HCT116 (cell line): Measurements from ENCODE around the gene LSM11. TPM values are rescaled to one million over a fixed set of nuclear protein-coding genes. Genes with fewer than 3 reads are reported as not detected.

Source experiments
- ATAC-seq: fragments of 200-7000 bp; cut with Tn5 transposase; 2 replicates; pipeline ENCODE4 v1.9.1; 2020; ENCODE audit warnings: mild to moderate bottlenecking, moderate library complexity
- BruUV-seq: library from RNA; stranded (reverse); fragments of 400-500 nt; replicated peaks from 2 replicates; lab custom pipeline; 2021; lab: Mats Ljungman, UMichigan
- CTCF ChIA-PET: fragments of 300-600 bp; sonication (Branson Sonifier 250); formaldehyde crosslinking; loops from one replicate; lab custom pipeline; 2021; ENCODE audit warnings: antibody characterized with exemption; lab: Charles Lee
- POLR2A ChIA-PET: fragments of 300-600, 350-600 bp; sonication (Branson Sonifier 250); formaldehyde crosslinking; loops from one replicate; lab custom pipeline; 2021; ENCODE audit warnings: antibody characterized with exemption; lab: Charles Lee
- RAD21 ChIA-PET, 2 experiments: fragments of 300-600 bp; sonication (Branson Sonifier 250); formaldehyde crosslinking; loops; one replicate each; lab custom pipeline; 2023; ENCODE audit warnings: low total read pairs in 2 of 2; ENCODE audit not compliant: uncharacterized antibody in 2 of 2, unreplicated experiment in 2 of 2, low non-redundant PET in 1 of 2; lab: Charles Lee
- DNase-seq: peaks from one replicate; pipeline ENCODE4 v3.0.0-alpha.2; 2010; ENCODE audit warnings: low read depth, low spot score
- H2AFZ ChIP-seq: fragments of 200-600 bp; shearing (Covaris generic), sonication (generic); 2 replicates; pipeline ENCODE4 v1.6.1; 2017; ENCODE audit warnings: low read depth, mixed run types, mixed read lengths, antibody characterized with exemption, low read length; ENCODE audit not compliant: poor library complexity, severe bottlenecking
- H3K27ac ChIP-seq: 2 replicates; pipeline ENCODE4 v1.5.1; 2012; ENCODE audit warnings: low read depth, low read length
- H3K27me3 ChIP-seq: fragments of 200-600 bp; sonication (generic); 2 replicates; pipeline ENCODE4 v1.6.1; 2016; ENCODE audit warnings: mixed run types, low read length, mixed read lengths; ENCODE audit not compliant: insufficient read depth
- H3K36me3 ChIP-seq, 2 experiments: fragments of 200-500 bp in 1 of 2; fragments of 200-600 bp in 1 of 2; sonication (Bioruptor generic) in 1 of 2; sonication (generic) in 1 of 2; 2 replicates each; pipeline versions ENCODE4 v1.5.1 to v1.6.1; 2014 to 2016; ENCODE audit warnings: low read length in 2 of 2, inconsistent platforms in 1 of 2, mixed read lengths in 1 of 2, mixed run types in 1 of 2; ENCODE audit not compliant: insufficient read depth in 2 of 2, control insufficient read depth in 1 of 2
- H3K4me1 ChIP-seq, 2 experiments: fragments of 200-600 bp in 1 of 2; sonication (generic) in 1 of 2; 2 replicates each; pipeline versions ENCODE4 v1.5.1 to v1.6.1; 2012 to 2017; ENCODE audit warnings: low read length in 2 of 2, inconsistent platforms in 1 of 2, mild to moderate bottlenecking in 1 of 2, mixed read lengths in 1 of 2, mixed run types in 1 of 2, moderate library complexity in 1 of 2; ENCODE audit not compliant: insufficient read depth in 2 of 2, control insufficient read depth in 1 of 2
- H3K4me2 ChIP-seq: fragments of 200-600 bp; sonication (generic); 2 replicates; pipeline ENCODE4 v1.6.1; 2017; ENCODE audit warnings: mixed run types, low read length, mixed read lengths
- H3K4me3 ChIP-seq, 2 experiments: fragments of 200-600 bp in 1 of 2; sonication (generic) in 1 of 2; replicated peaks in 1 of 2; 2 replicates each; pipeline ENCODE4 v1.5.1; 2011 to 2016; ENCODE audit warnings: low read length in 2 of 2, control low read depth in 1 of 2, low read depth in 1 of 2, mild to moderate bottlenecking in 1 of 2, mixed read lengths in 1 of 2, mixed run types in 1 of 2
- H3K79me2 ChIP-seq: fragments of 200-600 bp; sonication (generic); 2 replicates; pipeline ENCODE4 v1.6.1; 2017; ENCODE audit warnings: mild to moderate bottlenecking, mixed run types, low read length, moderate library complexity, mixed read lengths; ENCODE audit not compliant: insufficient read depth
- H3K9ac ChIP-seq: fragments of 200-600 bp; sonication (generic); 2 replicates; pipeline ENCODE4 v1.6.1; 2016; ENCODE audit warnings: low read length, mixed read lengths
- H3K9me2 ChIP-seq: fragments of 200-600 bp; sonication (generic), shearing (Covaris generic); 2 replicates; pipeline ENCODE4 v1.6.1; 2017; ENCODE audit warnings: mixed run types, mild to moderate bottlenecking, moderate library complexity; ENCODE audit not compliant: insufficient read depth
- H3K9me3 ChIP-seq, 2 experiments: fragments of 200-500 bp in 1 of 2; fragments of 200-600 bp in 1 of 2; sonication (Bioruptor generic) in 1 of 2; sonication (generic) in 1 of 2; 2 replicates each; pipeline ENCODE4 v1.6.1; 2014 to 2017; ENCODE audit warnings: low read length in 2 of 2, mixed read lengths in 2 of 2, inconsistent platforms in 1 of 2, low read depth in 1 of 2, mild to moderate bottlenecking in 1 of 2, mixed run types in 1 of 2, moderate library complexity in 1 of 2; ENCODE audit not compliant: control insufficient read depth in 1 of 2, insufficient read depth in 1 of 2
- H4K20me1 ChIP-seq: fragments of 200-600 bp; sonication (generic), shearing (Covaris generic); 2 replicates; pipeline ENCODE4 v1.6.1; 2017; ENCODE audit warnings: mixed run types, mild to moderate bottlenecking, moderate library complexity; ENCODE audit not compliant: insufficient read depth
- CBX3 ChIP-seq: IDR thresholded peaks from 2 replicates; pipeline ENCODE4 v1.6.1; 2012; ENCODE audit warnings: low read depth
- CEBPB ChIP-seq: IDR thresholded peaks from 2 replicates; pipeline ENCODE4 v1.6.1; 2012; ENCODE audit warnings: low read depth
- ELF1 ChIP-seq: IDR thresholded peaks from 2 replicates; pipeline ENCODE4 v1.6.1; 2012; ENCODE audit warnings: low read depth, borderline replicate concordance
- EZH2 ChIP-seq: fragments of 200-600 bp; sonication (generic); IDR thresholded peaks from 2 replicates; pipeline ENCODE4 v1.6.1; 2017; ENCODE audit warnings: antibody characterized with exemption, mixed run types
- FOSL1 ChIP-seq: IDR thresholded peaks from 2 replicates; pipeline ENCODE4 v1.6.1; 2012; ENCODE audit warnings: low read depth
- JUND ChIP-seq: IDR thresholded peaks from 2 replicates; pipeline ENCODE4 v1.6.1; 2012
- POLR2AphosphoS5 ChIP-seq: IDR thresholded peaks from 2 replicates; pipeline ENCODE4 v1.6.1; 2011; ENCODE audit warnings: mild to moderate bottlenecking, low read depth, low read length, moderate library complexity
- RAD21 ChIP-seq: IDR thresholded peaks from 2 replicates; pipeline ENCODE4 v1.6.1; 2012; ENCODE audit warnings: low read depth, mild to moderate bottlenecking
- SIN3A ChIP-seq: IDR thresholded peaks from 2 replicates; pipeline ENCODE4 v1.6.1; 2012; ENCODE audit warnings: low read depth
- SRF ChIP-seq: IDR thresholded peaks from 2 replicates; pipeline ENCODE4 v1.6.1; 2012; ENCODE audit warnings: low read depth
- TCF7L2 ChIP-seq: IDR thresholded peaks from 2 replicates; pipeline ENCODE4 v1.7.0; 2011; ENCODE audit warnings: borderline replicate concordance, inconsistent platforms; ENCODE audit not compliant: insufficient read depth, insufficient read length; ENCODE audit errors: extremely low read depth
- YY1 ChIP-seq: IDR thresholded peaks from 2 replicates; pipeline ENCODE4 v1.6.1; 2011; ENCODE audit warnings: low read length, low read depth, moderate library complexity, mild to moderate bottlenecking; ENCODE audit not compliant: insufficient replicate concordance; ENCODE audit errors: extremely low read depth
- ZNF274 ChIP-seq: fragments of 200-500 bp; sonication (Bioruptor generic); IDR thresholded peaks from 2 replicates; pipeline ENCODE4 v1.6.1; 2014; ENCODE audit warnings: mild to moderate bottlenecking, low read depth, low read length, inconsistent platforms
- intact Hi-C: fragments of 100-400 bp; cut with micrococcal nuclease; formaldehyde crosslinking; loops from 2 replicates; pipeline ENCODE4 v1.10.0; 2022
- total RNA-seq: library from RNA; stranded (reverse); gene quantifications from one replicate; pipeline ENCODE4 v1.2.1, GENCODE V29; 2021; ENCODE audit not compliant: unreplicated experiment
- TF ChIP-seq, protein P1 (sequence below): IDR thresholded peaks from 2 replicates; pipeline ENCODE4 v1.6.1; 2012; ENCODE audit warnings: low read depth
- TF ChIP-seq, protein P2 (sequence below): IDR thresholded peaks from 2 replicates; pipeline ENCODE4 v1.6.1; 2011; ENCODE audit warnings: mild to moderate bottlenecking, low read length, moderate library complexity; ENCODE audit not compliant: insufficient replicate concordance; ENCODE audit errors: extremely low read depth
- TF ChIP-seq, protein P3 (sequence below): IDR thresholded peaks from 2 replicates; pipeline ENCODE4 v1.6.1; 2012
- TF ChIP-seq, protein P4 (sequence below), 3 experiments: fragments of 200-600 bp in 1 of 3; sonication (generic) in 1 of 3; IDR thresholded peaks in 2 of 3; conservative IDR thresholded peaks in 1 of 3; 2 replicates each; pipeline ENCODE4 v1.5.1; 2012 to 2017; ENCODE audit warnings: low read depth in 2 of 3, low read length in 2 of 3, antibody characterized with exemption in 1 of 3, borderline replicate concordance in 1 of 3, control low read depth in 1 of 3, mild to moderate bottlenecking in 1 of 3, mixed read lengths in 1 of 3, mixed run types in 1 of 3, moderate library complexity in 1 of 3; ENCODE audit not compliant: insufficient read depth in 1 of 3

The LSM11 gene
- total RNA-seq, 1 experiment from 2014 or later = 6.2 TPM

GRCh38 chr5:157778121-157778805 lies 34.8 kb downstream of the LSM11 start (continued):
- TF ChIP-seq SRF (no peak), TCF7L2 (peak; percentile 99), CEBPB (peak; percentile 69)

DNA sequence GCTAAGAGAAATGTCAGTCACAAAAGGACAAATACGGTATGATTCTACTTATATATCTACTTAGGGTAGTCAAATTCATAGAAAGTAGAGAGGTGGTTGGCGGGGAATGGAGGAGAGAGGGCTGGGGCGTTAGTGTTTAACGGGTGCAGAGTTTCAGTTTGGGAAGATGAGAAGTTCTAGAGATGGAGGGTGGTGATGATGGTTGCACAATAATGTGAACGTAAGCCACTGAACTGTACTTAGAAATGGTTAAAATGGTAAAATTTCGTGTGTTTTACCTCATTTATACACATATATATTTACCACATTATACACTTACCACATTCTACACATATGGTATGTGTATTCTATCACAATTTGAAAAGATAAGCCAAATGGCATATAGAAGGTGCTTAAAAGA lies 35.7 kb downstream of the LSM11 start:
- H3K9ac ChIP-seq = no peak overlapping the region
- H3K36me3 ChIP-seq = no peaks in the 10 kb centered on the region
- no peak overlapping the region for H3K27ac ChIP-seq
- DNase-seq (no peak), ATAC-seq (no peak)
- no peak overlapping the region for H2AFZ ChIP-seq
- no peak overlapping the region for H3K4me3 ChIP-seq
- RAD21 ChIA-PET = no interaction called here
- no TSS peak for BruUV-seq
- no peaks in the 10 kb centered on the region for H3K79me2 ChIP-seq
- POLR2A ChIA-PET = interaction anchor here (0.7 kb wide), 1 partner anchor 327 kb away, joined by 3 read pairs; no protein-coding TSS in a partner anchor
- no peak for TF ChIP-seq ELF1
- no peak for TF ChIP-seq SIN3A
- no peak for TF ChIP-seq CBX3
- no peak for TF ChIP-seq ZNF274
- TF ChIP-seq, protein P1, sequence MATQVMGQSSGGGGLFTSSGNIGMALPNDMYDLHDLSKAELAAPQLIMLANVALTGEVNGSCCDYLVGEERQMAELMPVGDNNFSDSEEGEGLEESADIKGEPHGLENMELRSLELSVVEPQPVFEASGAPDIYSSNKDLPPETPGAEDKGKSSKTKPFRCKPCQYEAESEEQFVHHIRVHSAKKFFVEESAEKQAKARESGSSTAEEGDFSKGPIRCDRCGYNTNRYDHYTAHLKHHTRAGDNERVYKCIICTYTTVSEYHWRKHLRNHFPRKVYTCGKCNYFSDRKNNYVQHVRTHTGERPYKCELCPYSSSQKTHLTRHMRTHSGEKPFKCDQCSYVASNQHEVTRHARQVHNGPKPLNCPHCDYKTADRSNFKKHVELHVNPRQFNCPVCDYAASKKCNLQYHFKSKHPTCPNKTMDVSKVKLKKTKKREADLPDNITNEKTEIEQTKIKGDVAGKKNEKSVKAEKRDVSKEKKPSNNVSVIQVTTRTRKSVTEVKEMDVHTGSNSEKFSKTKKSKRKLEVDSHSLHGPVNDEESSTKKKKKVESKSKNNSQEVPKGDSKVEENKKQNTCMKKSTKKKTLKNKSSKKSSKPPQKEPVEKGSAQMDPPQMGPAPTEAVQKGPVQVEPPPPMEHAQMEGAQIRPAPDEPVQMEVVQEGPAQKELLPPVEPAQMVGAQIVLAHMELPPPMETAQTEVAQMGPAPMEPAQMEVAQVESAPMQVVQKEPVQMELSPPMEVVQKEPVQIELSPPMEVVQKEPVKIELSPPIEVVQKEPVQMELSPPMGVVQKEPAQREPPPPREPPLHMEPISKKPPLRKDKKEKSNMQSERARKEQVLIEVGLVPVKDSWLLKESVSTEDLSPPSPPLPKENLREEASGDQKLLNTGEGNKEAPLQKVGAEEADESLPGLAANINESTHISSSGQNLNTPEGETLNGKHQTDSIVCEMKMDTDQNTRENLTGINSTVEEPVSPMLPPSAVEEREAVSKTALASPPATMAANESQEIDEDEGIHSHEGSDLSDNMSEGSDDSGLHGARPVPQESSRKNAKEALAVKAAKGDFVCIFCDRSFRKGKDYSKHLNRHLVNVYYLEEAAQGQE = no peak
- TF ChIP-seq TCF7L2 = no peak
- TF ChIP-seq JUND = no peak
- TF ChIP-seq, protein P2, sequence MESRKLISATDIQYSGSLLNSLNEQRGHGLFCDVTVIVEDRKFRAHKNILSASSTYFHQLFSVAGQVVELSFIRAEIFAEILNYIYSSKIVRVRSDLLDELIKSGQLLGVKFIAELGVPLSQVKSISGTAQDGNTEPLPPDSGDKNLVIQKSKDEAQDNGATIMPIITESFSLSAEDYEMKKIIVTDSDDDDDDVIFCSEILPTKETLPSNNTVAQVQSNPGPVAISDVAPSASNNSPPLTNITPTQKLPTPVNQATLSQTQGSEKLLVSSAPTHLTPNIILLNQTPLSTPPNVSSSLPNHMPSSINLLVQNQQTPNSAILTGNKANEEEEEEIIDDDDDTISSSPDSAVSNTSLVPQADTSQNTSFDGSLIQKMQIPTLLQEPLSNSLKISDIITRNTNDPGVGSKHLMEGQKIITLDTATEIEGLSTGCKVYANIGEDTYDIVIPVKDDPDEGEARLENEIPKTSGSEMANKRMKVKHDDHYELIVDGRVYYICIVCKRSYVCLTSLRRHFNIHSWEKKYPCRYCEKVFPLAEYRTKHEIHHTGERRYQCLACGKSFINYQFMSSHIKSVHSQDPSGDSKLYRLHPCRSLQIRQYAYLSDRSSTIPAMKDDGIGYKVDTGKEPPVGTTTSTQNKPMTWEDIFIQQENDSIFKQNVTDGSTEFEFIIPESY = no peak
- TF ChIP-seq, protein P3, sequence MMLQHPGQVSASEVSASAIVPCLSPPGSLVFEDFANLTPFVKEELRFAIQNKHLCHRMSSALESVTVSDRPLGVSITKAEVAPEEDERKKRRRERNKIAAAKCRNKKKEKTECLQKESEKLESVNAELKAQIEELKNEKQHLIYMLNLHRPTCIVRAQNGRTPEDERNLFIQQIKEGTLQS = no peak
- no peak for TF ChIP-seq FOSL1
- no peak for TF ChIP-seq POLR2AphosphoS5
- no peak for TF ChIP-seq YY1
- TF ChIP-seq, protein P4, sequence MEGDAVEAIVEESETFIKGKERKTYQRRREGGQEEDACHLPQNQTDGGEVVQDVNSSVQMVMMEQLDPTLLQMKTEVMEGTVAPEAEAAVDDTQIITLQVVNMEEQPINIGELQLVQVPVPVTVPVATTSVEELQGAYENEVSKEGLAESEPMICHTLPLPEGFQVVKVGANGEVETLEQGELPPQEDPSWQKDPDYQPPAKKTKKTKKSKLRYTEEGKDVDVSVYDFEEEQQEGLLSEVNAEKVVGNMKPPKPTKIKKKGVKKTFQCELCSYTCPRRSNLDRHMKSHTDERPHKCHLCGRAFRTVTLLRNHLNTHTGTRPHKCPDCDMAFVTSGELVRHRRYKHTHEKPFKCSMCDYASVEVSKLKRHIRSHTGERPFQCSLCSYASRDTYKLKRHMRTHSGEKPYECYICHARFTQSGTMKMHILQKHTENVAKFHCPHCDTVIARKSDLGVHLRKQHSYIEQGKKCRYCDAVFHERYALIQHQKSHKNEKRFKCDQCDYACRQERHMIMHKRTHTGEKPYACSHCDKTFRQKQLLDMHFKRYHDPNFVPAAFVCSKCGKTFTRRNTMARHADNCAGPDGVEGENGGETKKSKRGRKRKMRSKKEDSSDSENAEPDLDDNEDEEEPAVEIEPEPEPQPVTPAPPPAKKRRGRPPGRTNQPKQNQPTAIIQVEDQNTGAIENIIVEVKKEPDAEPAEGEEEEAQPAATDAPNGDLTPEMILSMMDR (IDR thresholded peaks at IDR 0.05 in 2 of 3, conservative IDR thresholded peaks at IDR 0.05 in 1 of 3; ENCODE audit: borderline replicate concordance in 1 of 3, insufficient read depth in 1 of 3, low read depth in 2 of 3, low read length in 2 of 3) = no peak
- no peak for TF ChIP-seq RAD21
- no peak for TF ChIP-seq EZH2
- no peak for TF ChIP-seq SRF
- TF ChIP-seq, all 23 proteins: peak for 0
- H3K9me2 ChIP-seq = no peaks in the 10 kb centered on the region
- H3K9me3 ChIP-seq = no peaks in the 10 kb centered on the region
- no peaks in the 10 kb centered on the region for H4K20me1 ChIP-seq
- CTCF ChIA-PET = no interaction called here
- no peak overlapping the region for H3K4me2 ChIP-seq
- H3K27me3 ChIP-seq = no peaks in the 10 kb centered on the region
- H3K4me1 ChIP-seq = peaks cover 7 to 11% of the 10 kb centered on the region in 2 experiments; a peak in 3 of 4 replicates
- intact Hi-C loops = no loop called here
